ENCODE results near the gene LYPD6B. TPM values are rescaled to one million over a fixed set of nuclear protein-coding genes. Genes with fewer than 3 reads are reported as not detected.

The LYPD6B gene
- 27.2 to 30.6 TPM (median 28.8 TPM) in 3 replicates for total RNA-seq

GRCh38 chr2:149038442-149039212, at the start of gene LYPD6B:
TSS of gene LYPD6B (plus strand) at chr2:149038699. CDS start at chr2:149130949, 92,250 bp downstream.
- H3K36me3 Mint-ChIP-seq: no peaks in the 10 kb centered on the region
- TF ChIP-seq, protein P1, sequence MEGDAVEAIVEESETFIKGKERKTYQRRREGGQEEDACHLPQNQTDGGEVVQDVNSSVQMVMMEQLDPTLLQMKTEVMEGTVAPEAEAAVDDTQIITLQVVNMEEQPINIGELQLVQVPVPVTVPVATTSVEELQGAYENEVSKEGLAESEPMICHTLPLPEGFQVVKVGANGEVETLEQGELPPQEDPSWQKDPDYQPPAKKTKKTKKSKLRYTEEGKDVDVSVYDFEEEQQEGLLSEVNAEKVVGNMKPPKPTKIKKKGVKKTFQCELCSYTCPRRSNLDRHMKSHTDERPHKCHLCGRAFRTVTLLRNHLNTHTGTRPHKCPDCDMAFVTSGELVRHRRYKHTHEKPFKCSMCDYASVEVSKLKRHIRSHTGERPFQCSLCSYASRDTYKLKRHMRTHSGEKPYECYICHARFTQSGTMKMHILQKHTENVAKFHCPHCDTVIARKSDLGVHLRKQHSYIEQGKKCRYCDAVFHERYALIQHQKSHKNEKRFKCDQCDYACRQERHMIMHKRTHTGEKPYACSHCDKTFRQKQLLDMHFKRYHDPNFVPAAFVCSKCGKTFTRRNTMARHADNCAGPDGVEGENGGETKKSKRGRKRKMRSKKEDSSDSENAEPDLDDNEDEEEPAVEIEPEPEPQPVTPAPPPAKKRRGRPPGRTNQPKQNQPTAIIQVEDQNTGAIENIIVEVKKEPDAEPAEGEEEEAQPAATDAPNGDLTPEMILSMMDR (IDR thresholded peaks at IDR 0.05; ENCODE audit: unreplicated experiment): no peak
- DNase-seq (ENCODE audit: low spot score in 2 of 2, unreplicated experiment in 2 of 2): peak; percentile 39 to 65
- peak within 1 kb of the TSS; percentile 94 for H3K27ac Mint-ChIP-seq
- H3K4me3 Mint-ChIP-seq: peak within 1 kb of the TSS; percentile 81
- peaks cover 19% of the 10 kb centered on the region for H3K4me1 Mint-ChIP-seq
- peaks cover 4% of the 10 kb centered on the region for H3K27me3 Mint-ChIP-seq (ENCODE audit: low read depth)
- H3K9me3 Mint-ChIP-seq: no peaks in the 10 kb centered on the region

- Mint-ChIP-seq H3K27me3 (ENCODE audit: low read depth) (peaks cover 1% of the 10 kb centered on the region), H3K36me3 (no peaks in the 10 kb centered on the region), H3K9me3 (no peaks in the 10 kb centered on the region), H3K27ac (no peak overlapping the region), H3K4me1 (no peaks in the 10 kb centered on the region), H3K4me3 (no peak overlapping the region)
- peak in 1 of 2 experiments; percentile 58 for DNase-seq (ENCODE audit: low spot score in 2 of 2, unreplicated experiment in 2 of 2)
- TF ChIP-seq, protein P1 (IDR thresholded peaks at IDR 0.05; ENCODE audit: unreplicated experiment): peak; percentile 62
These were observed 48.5 kb upstream of the LYPD6B start for GRCh38 chr2:148989882-148990493.

GRCh38 chr2:148990968-148991367, 47.5 kb upstream of the LYPD6B start:
- Mint-ChIP-seq H3K4me3 (no peak overlapping the region), H3K36me3 (no peaks in the 10 kb centered on the region), H3K27me3 (ENCODE audit: low read depth) (peaks cover 4% of the 10 kb centered on the region), H3K4me1 (no peaks in the 10 kb centered on the region), H3K27ac (no peak overlapping the region), H3K9me3 (no peaks in the 10 kb centered on the region)
- TF ChIP-seq, protein P1 (IDR thresholded peaks at IDR 0.05; ENCODE audit: unreplicated experiment): no peak
- DNase-seq (ENCODE audit: low spot score in 2 of 2, unreplicated experiment in 2 of 2): no peak

- Mint-ChIP-seq H3K36me3 (no peaks in the 10 kb centered on the region), H3K4me3 (no peak overlapping the region), H3K4me1 (peaks cover under 1% of the 10 kb centered on the region), H3K27me3 (ENCODE audit: low read depth) (peaks cover 4% of the 10 kb centered on the region), H3K9me3 (no peaks in the 10 kb centered on the region), H3K27ac (no peak overlapping the region)
- TF ChIP-seq, protein P1 (IDR thresholded peaks at IDR 0.05; ENCODE audit: unreplicated experiment): no peak
- DNase-seq (ENCODE audit: low spot score in 2 of 2, unreplicated experiment in 2 of 2): no peak
These were observed 46.1 kb upstream of the LYPD6B start for GRCh38 chr2:148992448-148992847.

- Mint-ChIP-seq H3K4me3 (no peak overlapping the region), H3K9me3 (no peaks in the 10 kb centered on the region), H3K27me3 (ENCODE audit: low read depth) (peaks cover 4% of the 10 kb centered on the region), H3K27ac (no peak overlapping the region), H3K36me3 (no peaks in the 10 kb centered on the region), H3K4me1 (peaks cover 9% of the 10 kb centered on the region)
- TF ChIP-seq, protein P1 (IDR thresholded peaks at IDR 0.05; ENCODE audit: unreplicated experiment): no peak
- DNase-seq (ENCODE audit: low spot score in 2 of 2, unreplicated experiment in 2 of 2): no peak
These were observed 45.1 kb upstream of the LYPD6B start for GRCh38 chr2:148993351-148993750.
